Measurements from ENCODE around the gene FCN3. TPM values are rescaled to one million over a fixed set of nuclear protein-coding genes. Genes with fewer than 3 reads are reported as not detected.

The FCN3 gene
- total and polyA plus RNA-seq, 9 of the 15 experiments (the other 6 are each of a cell fraction or from before 2014, with no cell fraction given): 0.49 TPM; not detected in 8

DNA sequence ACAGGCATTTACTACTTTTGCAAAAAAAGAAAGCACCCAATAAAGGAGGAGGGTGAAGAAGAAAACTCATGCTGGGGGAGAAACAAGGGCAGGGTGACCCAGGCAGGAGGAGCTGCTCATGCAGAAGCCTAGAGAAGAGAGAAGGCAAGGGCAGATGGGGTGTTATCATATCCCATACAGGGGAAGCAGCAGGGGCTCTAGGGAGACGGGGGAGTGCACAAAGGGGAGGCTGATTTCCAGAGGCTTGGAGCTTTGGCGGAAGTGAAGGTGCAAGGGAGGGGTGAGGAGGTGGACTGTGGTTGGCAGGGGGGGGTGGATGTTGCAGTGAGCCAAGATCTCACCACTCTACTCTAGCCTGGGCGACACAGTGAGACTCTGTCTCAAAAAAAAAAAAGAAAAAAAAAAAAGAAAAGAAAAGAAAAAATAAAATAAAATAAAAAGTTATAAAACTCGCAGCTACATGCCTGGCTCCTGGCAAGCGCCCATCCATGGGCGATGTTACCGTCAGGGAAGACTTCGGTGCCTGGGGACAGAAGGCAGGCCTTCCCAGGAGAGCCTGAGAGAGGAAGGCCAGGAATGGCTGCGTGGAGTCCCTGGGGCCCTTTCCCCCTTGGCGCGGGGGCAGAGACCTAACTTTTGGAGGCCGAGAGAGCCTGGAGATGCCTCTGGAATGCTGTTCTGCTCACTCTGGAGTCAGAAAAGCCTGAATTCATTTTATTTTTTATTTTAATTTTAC lies 3.3 kb upstream of the FCN3 start (continued):
- TF ChIP-seq, protein P1, sequence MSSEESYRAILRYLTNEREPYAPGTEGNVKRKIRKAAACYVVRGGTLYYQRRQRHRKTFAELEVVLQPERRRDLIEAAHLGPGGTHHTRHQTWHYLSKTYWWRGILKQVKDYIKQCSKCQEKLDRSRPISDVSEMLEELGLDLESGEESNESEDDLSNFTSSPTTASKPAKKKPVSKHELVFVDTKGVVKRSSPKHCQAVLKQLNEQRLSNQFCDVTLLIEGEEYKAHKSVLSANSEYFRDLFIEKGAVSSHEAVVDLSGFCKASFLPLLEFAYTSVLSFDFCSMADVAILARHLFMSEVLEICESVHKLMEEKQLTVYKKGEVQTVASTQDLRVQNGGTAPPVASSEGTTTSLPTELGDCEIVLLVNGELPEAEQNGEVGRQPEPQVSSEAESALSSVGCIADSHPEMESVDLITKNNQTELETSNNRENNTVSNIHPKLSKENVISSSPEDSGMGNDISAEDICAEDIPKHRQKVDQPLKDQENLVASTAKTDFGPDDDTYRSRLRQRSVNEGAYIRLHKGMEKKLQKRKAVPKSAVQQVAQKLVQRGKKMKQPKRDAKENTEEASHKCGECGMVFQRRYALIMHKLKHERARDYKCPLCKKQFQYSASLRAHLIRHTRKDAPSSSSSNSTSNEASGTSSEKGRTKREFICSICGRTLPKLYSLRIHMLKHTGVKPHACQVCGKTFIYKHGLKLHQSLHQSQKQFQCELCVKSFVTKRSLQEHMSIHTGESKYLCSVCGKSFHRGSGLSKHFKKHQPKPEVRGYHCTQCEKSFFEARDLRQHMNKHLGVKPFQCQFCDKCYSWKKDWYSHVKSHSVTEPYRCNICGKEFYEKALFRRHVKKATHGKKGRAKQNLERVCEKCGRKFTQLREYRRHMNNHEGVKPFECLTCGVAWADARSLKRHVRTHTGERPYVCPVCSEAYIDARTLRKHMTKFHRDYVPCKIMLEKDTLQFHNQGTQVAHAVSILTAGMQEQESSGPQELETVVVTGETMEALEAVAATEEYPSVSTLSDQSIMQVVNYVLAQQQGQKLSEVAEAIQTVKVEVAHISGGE (CRISPR knock-in tag; IDR thresholded peaks at IDR 0.05): peak in 1 of 3 experiments; percentile 66; a peak in 2 of 6 replicates
- TF ChIP-seq CHD4 (IDR thresholded peaks at IDR 0.05; ENCODE audit: insufficient read depth, insufficient replicate concordance, low read depth, low read length, poor library complexity, severe bottlenecking): no peak
- 0 out of 2 replicates have a peak, but pooled peaks have one; percentile 28 for TF ChIP-seq MBD2 (IDR thresholded peaks at IDR 0.05; ENCODE audit: borderline replicate concordance, low read depth)
- peak; percentile 76 for TF ChIP-seq CBFA2T3 (IDR thresholded peaks at IDR 0.05)
- TF ChIP-seq HDAC1 (IDR thresholded peaks at IDR 0.05): peak in 1 of 2 experiments; percentile 68; a peak in 2 of 4 replicates
- 0 out of 2 replicates have a peak, but pooled peaks have one; percentile 32 for TF ChIP-seq SPI1 (IDR thresholded peaks at IDR 0.05; ENCODE audit: borderline replicate concordance, low read depth, low read length)
- TF ChIP-seq SUPT5H (IDR thresholded peaks at IDR 0.05): no peak
- TF ChIP-seq GABPA (tag; conservative IDR thresholded peaks at IDR 0.05; ENCODE audit: low read depth): peak; percentile 55
- TF ChIP-seq MCM5 (IDR thresholded peaks at IDR 0.05; ENCODE audit: low read depth): no peak
